ENCODE results near the gene CALN1.

GRCh38 chr7:72196176-72196575 lies 216.0 kb downstream of the CALN1 start:
- TF ChIP-seq GATA3 (IDR thresholded peaks at IDR 0.05; ENCODE audit: low read depth, low read length) (no peak), GATA2 (IDR thresholded peaks at IDR 0.05; ENCODE audit: low read depth, low read length) (no peak)

Data from SH-SY5Y (cell line).